ENCODE data around the gene HS3ST4. TPM values are rescaled to one million over a fixed set of nuclear protein-coding genes. Genes with fewer than 3 reads are reported as not detected.

Gene HS3ST4
- total RNA-seq, 1 donor = not detected

GRCh38 chr16:25783226-25783625, 91.5 kb downstream of the HS3ST4 start:
- no peak for TF ChIP-seq CTCF (IDR thresholded peaks at IDR 0.05; ENCODE audit: insufficient read depth, low read depth, low read length)
- H3K4me3 ChIP-seq (ENCODE audit: low read depth, low read length) = no peak overlapping the region
- no peak for DNase-seq (ENCODE audit: low read depth)

- no peak for DNase-seq (ENCODE audit: low read depth)
- no peak overlapping the region for H3K4me3 ChIP-seq (ENCODE audit: low read depth, low read length)
- TF ChIP-seq CTCF (IDR thresholded peaks at IDR 0.05; ENCODE audit: insufficient read depth, low read depth, low read length) = no peak
Measured at GRCh38 chr16:25785361-25785760, 93.6 kb downstream of the HS3ST4 start.

- no peak for TF ChIP-seq CTCF (IDR thresholded peaks at IDR 0.05; ENCODE audit: insufficient read depth, low read depth, low read length)
- no peak overlapping the region for H3K4me3 ChIP-seq (ENCODE audit: low read depth, low read length)
- DNase-seq (ENCODE audit: low read depth) = no peak
Measured at GRCh38 chr16:25786748-25787147, 95.0 kb downstream of the HS3ST4 start.

- TF ChIP-seq CTCF (IDR thresholded peaks at IDR 0.05; ENCODE audit: insufficient read depth, low read depth, low read length) = no peak
- H3K4me3 ChIP-seq (ENCODE audit: low read depth, low read length) = no peak overlapping the region
- no peak for DNase-seq (ENCODE audit: low read depth)
Measured at GRCh38 chr16:25788637-25789036, 96.9 kb downstream of the HS3ST4 start.

GRCh38 chr16:25796239-25796638, 104.5 kb downstream of the HS3ST4 start:
- TF ChIP-seq CTCF (IDR thresholded peaks at IDR 0.05; ENCODE audit: insufficient read depth, low read depth, low read length) = no peak
- no peak overlapping the region for H3K4me3 ChIP-seq (ENCODE audit: low read depth, low read length)
- no peak for DNase-seq (ENCODE audit: low read depth)

GRCh38 chr16:25798065-25798464, 106.3 kb downstream of the HS3ST4 start:
- no peak for TF ChIP-seq CTCF (IDR thresholded peaks at IDR 0.05; ENCODE audit: insufficient read depth, low read depth, low read length)
- H3K4me3 ChIP-seq (ENCODE audit: low read depth, low read length) = no peak overlapping the region
- no peak for DNase-seq (ENCODE audit: low read depth)

GRCh38 chr16:25799816-25800215, 108.1 kb downstream of the HS3ST4 start:
- no peak for DNase-seq (ENCODE audit: low read depth)
- TF ChIP-seq CTCF (IDR thresholded peaks at IDR 0.05; ENCODE audit: insufficient read depth, low read depth, low read length) = no peak
- H3K4me3 ChIP-seq (ENCODE audit: low read depth, low read length) = no peak overlapping the region

All from fibroblast of villous mesenchyme (primary cell).